Stomach smooth muscle (tissue), 2 donors: Measurements from ENCODE around the gene TEF.

ENCODE experiments used
- H3K27ac ChIP-seq: one replicate; pipeline ENCODE4 v1.7.0; 2013; ENCODE audit warnings: mild to moderate bottlenecking, low read length, inconsistent platforms
- H3K27me3 ChIP-seq, 2 donors: one replicate each; pipeline ENCODE4 v1.7.0; 2013; ENCODE audit warnings: low read length in 2 of 2; ENCODE audit not compliant: insufficient read depth in 2 of 2, control insufficient read depth in 1 of 2
- H3K36me3 ChIP-seq, 2 donors: one replicate each; pipeline ENCODE4 v1.7.0; 2013; ENCODE audit warnings: low read length in 2 of 2; ENCODE audit not compliant: control insufficient read depth in 2 of 2, insufficient read depth in 2 of 2
- H3K4me1 ChIP-seq: one replicate; pipeline ENCODE4 v1.7.0; 2013; ENCODE audit warnings: low read length; ENCODE audit not compliant: control insufficient read depth, insufficient read depth
- H3K4me3 ChIP-seq, 2 donors: one replicate each; pipeline ENCODE4 v1.7.0; 2013; ENCODE audit warnings: low read length in 2 of 2
- H3K9ac ChIP-seq, 2 donors: one replicate each; pipeline ENCODE4 v1.7.0; 2013; ENCODE audit warnings: low read length in 2 of 2, mild to moderate bottlenecking in 1 of 2
- H3K9me3 ChIP-seq, 2 donors: one replicate each; pipeline ENCODE4 v1.7.0; 2013; ENCODE audit warnings: low read length in 2 of 2; ENCODE audit not compliant: control insufficient read depth in 2 of 2
- donor health status: healthy.
- donor health status: Pancreatic carcinoma.

Gene TEF

GRCh38 chr22:41343300-41343699 lies 38.4 kb upstream of the TEF start:
- Histone ChIP-seq H3K27me3 (no peaks in the 10 kb centered on the region), H3K4me3 (no peak overlapping the region), H3K4me1 (no peaks in the 10 kb centered on the region), H3K9me3 (no peaks in the 10 kb centered on the region), H3K27ac (no peak overlapping the region), H3K36me3 (peaks cover 63 to 66% of the 10 kb centered on the region in 2 donors), H3K9ac (no peak overlapping the region)

GRCh38 chr22:41343717-41344116 lies 38.0 kb upstream of the TEF start:
- Histone ChIP-seq H3K9ac (no peak overlapping the region), H3K27ac (no peak overlapping the region), H3K27me3 (no peaks in the 10 kb centered on the region), H3K4me1 (no peaks in the 10 kb centered on the region), H3K4me3 (no peak overlapping the region), H3K36me3 (peaks cover 63 to 66% of the 10 kb centered on the region in 2 donors), H3K9me3 (no peaks in the 10 kb centered on the region)

GRCh38 chr22:41344189-41344788 lies 37.5 kb upstream of the TEF start:
- peaks cover 63 to 64% of the 10 kb centered on the region in 2 donors for H3K36me3 ChIP-seq
- H3K9me3 ChIP-seq = no peaks in the 10 kb centered on the region
- H3K27ac ChIP-seq = no peak overlapping the region
- H3K9ac ChIP-seq = no peak overlapping the region
- H3K4me3 ChIP-seq = no peak overlapping the region
- no peaks in the 10 kb centered on the region for H3K27me3 ChIP-seq
- H3K4me1 ChIP-seq = no peaks in the 10 kb centered on the region

GRCh38 chr22:41345807-41346335 lies 35.9 kb upstream of the TEF start:
- H3K36me3 ChIP-seq = peaks cover 65 to 67% of the 10 kb centered on the region in 2 donors
- H3K9ac ChIP-seq = no peak overlapping the region

GRCh38 chr22:41347066-41347859 lies 34.5 kb upstream of the TEF start:
- Histone ChIP-seq H3K36me3 (peaks cover 70 to 71% of the 10 kb centered on the region in 2 donors), H3K27me3 (no peaks in the 10 kb centered on the region), H3K9me3 (no peaks in the 10 kb centered on the region), H3K9ac (no peak overlapping the region), H3K4me1 (no peaks in the 10 kb centered on the region), H3K27ac (no peak overlapping the region), H3K4me3 (no peak overlapping the region)

More at GRCh38 chr22:41345807-41346335, 35.9 kb upstream of the TEF start:
- no peaks in the 10 kb centered on the region for H3K9me3 ChIP-seq
- H3K27me3 ChIP-seq = no peaks in the 10 kb centered on the region
- H3K4me1 ChIP-seq = no peaks in the 10 kb centered on the region
- no peak overlapping the region for H3K27ac ChIP-seq
- H3K4me3 ChIP-seq = no peak overlapping the region

- Histone ChIP-seq H3K4me3 (no peak overlapping the region), H3K36me3 (peaks cover 67 to 71% of the 10 kb centered on the region in 2 donors), H3K9ac (no peak overlapping the region), H3K27ac (no peak overlapping the region), H3K9me3 (no peaks in the 10 kb centered on the region), H3K27me3 (no peaks in the 10 kb centered on the region), H3K4me1 (no peaks in the 10 kb centered on the region)
Measured at GRCh38 chr22:41348964-41349484, 32.7 kb upstream of the TEF start.

- Histone ChIP-seq H3K4me3 (no peak overlapping the region), H3K27me3 (no peaks in the 10 kb centered on the region), H3K36me3 (peaks cover 62 to 68% of the 10 kb centered on the region in 2 donors), H3K27ac (no peak overlapping the region), H3K9ac (no peak overlapping the region), H3K9me3 (no peaks in the 10 kb centered on the region), H3K4me1 (no peaks in the 10 kb centered on the region)
Measured at GRCh38 chr22:41350087-41350486, 31.7 kb upstream of the TEF start.

GRCh38 chr22:41351011-41351410 lies 30.7 kb upstream of the TEF start:
- H3K9ac ChIP-seq = no peak overlapping the region
- no peaks in the 10 kb centered on the region for H3K9me3 ChIP-seq
- peaks cover 65 to 68% of the 10 kb centered on the region in 2 donors for H3K36me3 ChIP-seq
- no peak overlapping the region for H3K4me3 ChIP-seq
- no peaks in the 10 kb centered on the region for H3K27me3 ChIP-seq
- H3K27ac ChIP-seq = no peak overlapping the region
- H3K4me1 ChIP-seq = no peaks in the 10 kb centered on the region

GRCh38 chr22:41352058-41352457 lies 29.7 kb upstream of the TEF start:
- Histone ChIP-seq H3K27me3 (no peaks in the 10 kb centered on the region), H3K9ac (no peak overlapping the region), H3K4me3 (no peak overlapping the region), H3K36me3 (peaks cover 63 to 72% of the 10 kb centered on the region in 2 donors), H3K4me1 (no peaks in the 10 kb centered on the region), H3K27ac (no peak overlapping the region), H3K9me3 (no peaks in the 10 kb centered on the region)

- H3K4me3 ChIP-seq = no peak overlapping the region
- H3K27ac ChIP-seq = no peak overlapping the region
- no peaks in the 10 kb centered on the region for H3K27me3 ChIP-seq
- H3K36me3 ChIP-seq = peaks cover 50 to 61% of the 10 kb centered on the region in 2 donors
- H3K9ac ChIP-seq = no peak overlapping the region
- no peaks in the 10 kb centered on the region for H3K4me1 ChIP-seq
- no peaks in the 10 kb centered on the region for H3K9me3 ChIP-seq
Measured at GRCh38 chr22:41353862-41354575, 27.7 kb upstream of the TEF start.
